ENCODE data around the gene PGAP2. TPM values are rescaled to one million over a fixed set of nuclear protein-coding genes. Genes with fewer than 3 reads are reported as not detected.

The PGAP2 gene
- total RNA-seq, 2 donors from 2014 or later: 38.5 to 52.2 TPM

- Histone ChIP-seq H3K27ac (ENCODE audit: low read depth, low read length) (peak overlapping the region; percentile 5), H3K4me3 (ENCODE audit: low read length) (no peak overlapping the region), H3K4me1 (ENCODE audit: control insufficient read depth, insufficient read depth, low read length) (peaks cover 14% of the 10 kb centered on the region), H3K36me3 (ENCODE audit: control insufficient read depth, insufficient read depth, low read length) (no peaks in the 10 kb centered on the region), H3K9me3 (ENCODE audit: control insufficient read depth, low read length) (no peaks in the 10 kb centered on the region), H3K27me3 (ENCODE audit: control insufficient read depth, insufficient read depth, low read length, poor library complexity, severe bottlenecking) (no peaks in the 10 kb centered on the region), H3K9ac (ENCODE audit: extremely low read depth, low read length, poor library complexity, severe bottlenecking) (no peak overlapping the region)
- Mint-ChIP-seq H3K27me3 (ENCODE audit: insufficient read depth) (no peaks in the 10 kb centered on the region), H3K36me3 (ENCODE audit: low read depth) (no peaks in the 10 kb centered on the region), H3K27ac (peak overlapping the region; percentile 46), H3K9me3 (no peaks in the 10 kb centered on the region), H3K4me1 (peaks cover 30% of the 10 kb centered on the region), H3K4me3 (no peak overlapping the region)
- no peak for DNase-seq
- 73 to 84% methylated on average over 3 to 6 of the region's 6 CpGs for WGBS, 2 experiments (ENCODE audit: insufficient coverage in 1 of 2, insufficient read length in 1 of 2)
- TF ChIP-seq CTCF (conservative IDR thresholded peaks at IDR 0.05): no peak
These were observed 59.1 kb downstream of the PGAP2 start for GRCh38 chr11:3867209-3868091.

- peaks cover 26% of the 10 kb centered on the region for H3K4me1 Mint-ChIP-seq
- no peak overlapping the region for H3K4me3 Mint-ChIP-seq
- Histone ChIP-seq H3K9ac (ENCODE audit: extremely low read depth, low read length, poor library complexity, severe bottlenecking) (no peak overlapping the region), H3K27ac (ENCODE audit: low read depth, low read length) (no peak overlapping the region), H3K36me3 (ENCODE audit: control insufficient read depth, insufficient read depth, low read length) (no peaks in the 10 kb centered on the region), H3K9me3 (ENCODE audit: control insufficient read depth, low read length) (no peaks in the 10 kb centered on the region), H3K27me3 (ENCODE audit: control insufficient read depth, insufficient read depth, low read length, poor library complexity, severe bottlenecking) (no peaks in the 10 kb centered on the region), H3K4me3 (ENCODE audit: low read length) (no peak overlapping the region), H3K4me1 (ENCODE audit: control insufficient read depth, insufficient read depth, low read length) (peaks cover 11% of the 10 kb centered on the region)
- no peaks in the 10 kb centered on the region for H3K9me3 Mint-ChIP-seq
- peak overlapping the region; percentile 57 for H3K27ac Mint-ChIP-seq
- DNase-seq: no peak
- 95% methylated on average over 2 of the region's 2 CpGs for WGBS, 2 experiments (ENCODE audit: insufficient coverage in 1 of 2, insufficient read length in 1 of 2)
- no peaks in the 10 kb centered on the region for H3K36me3 Mint-ChIP-seq (ENCODE audit: low read depth)
- H3K27me3 Mint-ChIP-seq (ENCODE audit: insufficient read depth): no peaks in the 10 kb centered on the region
- no peak for TF ChIP-seq CTCF (conservative IDR thresholded peaks at IDR 0.05)
These were observed 65.5 kb downstream of the PGAP2 start for GRCh38 chr11:3873712-3874349.

Other genes starting within 250 kb of the PGAP2 start
- 1 to 10 TPM; 6.4 to 7.8 TPM for gene ART5, start 166.6 kb upstream of the PGAP2 start, total RNA-seq
- not detected for gene ART1, start 163.4 kb upstream of the PGAP2 start, total RNA-seq
- 1 to 10 TPM; 1.8 TPM for gene CHRNA10, start 137.2 kb upstream of the PGAP2 start, total RNA-seq
- gene NUP98, start 11.0 kb upstream of the PGAP2 start, total RNA-seq: 10 to 100 TPM; 81.6 to 92.6 TPM
- 10 to 100 TPM; 25.5 to 27.6 TPM for gene RHOG, start 32.4 kb downstream of the PGAP2 start, total RNA-seq
- 10 to 100 TPM; 20.9 to 27.9 TPM for gene STIM1, start 47.1 kb downstream of the PGAP2 start, total RNA-seq

All from endodermal cell (in vitro differentiated cells).